OCI-M2 (cell line): Measurements from ENCODE around the gene DPYD.

Source experiments
- DNase-seq: peaks from one replicate; lab custom pipeline; 2025; ENCODE audit not compliant: unreplicated experiment; lab: John Stamatoyannopoulos, UW

Gene DPYD

GRCh38 chr1:97553971-97554370 is 366.9 kb downstream of the DPYD start:
- no peak for DNase-seq

- DNase-seq: no peak
Measured at GRCh38 chr1:97551113-97551512, 369.7 kb downstream of the DPYD start.

- no peak for DNase-seq
Measured at GRCh38 chr1:97545446-97545845, 375.4 kb downstream of the DPYD start.

GRCh38 chr1:97540346-97540888 is 380.4 kb downstream of the DPYD start:
- no peak for DNase-seq

GRCh38 chr1:97538113-97538512 is 382.7 kb downstream of the DPYD start:
- DNase-seq: no peak

- DNase-seq: no peak
Measured at GRCh38 chr1:97533358-97533757, 387.5 kb downstream of the DPYD start.

- no peak for DNase-seq
Measured at GRCh38 chr1:97529600-97529999, 391.2 kb downstream of the DPYD start.

- DNase-seq: no peak
Measured at GRCh38 chr1:97524211-97524610, 396.6 kb downstream of the DPYD start.

GRCh38 chr1:97516588-97516987 is 404.2 kb downstream of the DPYD start:
- no peak for DNase-seq

GRCh38 chr1:97508653-97509218 is 412.1 kb downstream of the DPYD start:
- DNase-seq: no peak

- no peak for DNase-seq
Measured at GRCh38 chr1:97507863-97508262, 413.0 kb downstream of the DPYD start.

GRCh38 chr1:97506368-97506767 is 414.5 kb downstream of the DPYD start:
- DNase-seq: no peak

GRCh38 chr1:97505816-97506215 is 415.0 kb downstream of the DPYD start:
- DNase-seq: no peak

GRCh38 chr1:97505289-97505688 is 415.5 kb downstream of the DPYD start:
- no peak for DNase-seq

GRCh38 chr1:97502360-97502759 is 418.5 kb downstream of the DPYD start:
- no peak for DNase-seq

- no peak for DNase-seq
Measured at GRCh38 chr1:97501628-97502027, 419.2 kb downstream of the DPYD start.

- DNase-seq: no peak
Measured at GRCh38 chr1:97500760-97501159, 420.1 kb downstream of the DPYD start.

- no peak for DNase-seq
Measured at GRCh38 chr1:97499667-97500066, 421.2 kb downstream of the DPYD start.

- DNase-seq: no peak
Measured at GRCh38 chr1:97489834-97490233, 431.0 kb downstream of the DPYD start.

GRCh38 chr1:97488530-97488929 is 432.3 kb downstream of the DPYD start:
- no peak for DNase-seq

GRCh38 chr1:97482022-97482421 is 438.8 kb downstream of the DPYD start:
- no peak for DNase-seq

GRCh38 chr1:97467445-97467844 is 453.4 kb downstream of the DPYD start:
- DNase-seq: no peak

GRCh38 chr1:97464305-97464704 is 456.5 kb downstream of the DPYD start:
- DNase-seq: no peak
